Activated CD8-positive, alpha-beta memory T cell treated with anti-CD3 and anti-CD28 coated beads for 4 hours (primary cell): ENCODE results near the gene DNASE2B.

Source experiments
- DNase-seq, 2 donors: peaks; one replicate each; pipeline ENCODE4 v3.0.0-alpha.2; 2020; ENCODE audit warnings: low read depth in 2 of 2

DNASE2B gene

GRCh38 chr1:84374991-84375696 lies 23.1 kb upstream of the DNASE2B start:
- DNase-seq = no peak

- no peak for DNase-seq
Measured at GRCh38 chr1:84376000-84376910, 22.0 kb upstream of the DNASE2B start.

- DNase-seq = no peak
Measured at GRCh38 chr1:84377480-84378095, 20.7 kb upstream of the DNASE2B start.

- no peak for DNase-seq
Measured at GRCh38 chr1:84379138-84379916, 19.0 kb upstream of the DNASE2B start.

GRCh38 chr1:84379917-84380180 lies 18.4 kb upstream of the DNASE2B start:
- DNase-seq = no peak

- DNase-seq = no peak
Measured at GRCh38 chr1:84382127-84382526, 16.2 kb upstream of the DNASE2B start.

- no peak for DNase-seq
Measured at GRCh38 chr1:84385347-84385746, 12.9 kb upstream of the DNASE2B start.

GRCh38 chr1:84386716-84387479 lies 11.4 kb upstream of the DNASE2B start:
- DNase-seq = no peak

GRCh38 chr1:84387480-84388163 lies 10.7 kb upstream of the DNASE2B start:
- DNase-seq = no peak

- DNase-seq = no peak
Measured at GRCh38 chr1:84390226-84390625, 8.1 kb upstream of the DNASE2B start.

- no peak for DNase-seq
Measured at GRCh38 chr1:84401156-84401555, 2.9 kb downstream of the DNASE2B start.

- no peak for DNase-seq
Measured at GRCh38 chr1:84402060-84402459, 3.8 kb downstream of the DNASE2B start.

- DNase-seq = no peak
Measured at GRCh38 chr1:84402501-84402900, 4.2 kb downstream of the DNASE2B start.

GRCh38 chr1:84403347-84403746 lies 5.1 kb downstream of the DNASE2B start:
- DNase-seq = no peak

GRCh38 chr1:84406346-84406861 lies 8.1 kb downstream of the DNASE2B start:
- DNase-seq = no peak

- no peak for DNase-seq
Measured at GRCh38 chr1:84407524-84407923, 9.2 kb downstream of the DNASE2B start.

- no peak for DNase-seq
Measured at GRCh38 chr1:84407958-84408422, 9.7 kb downstream of the DNASE2B start.

- no peak for DNase-seq
Measured at GRCh38 chr1:84409888-84410287, 11.6 kb downstream of the DNASE2B start.

GRCh38 chr1:84410328-84411095 lies 12.2 kb downstream of the DNASE2B start:
- no peak for DNase-seq
